DOHH2 (cell line): ENCODE measurements around the gene SLC44A2.

Source experiments
- H3F3A ChIP-seq: fragments of 200-600 bp; sonication (generic), shearing (Covaris generic); 2 replicates; pipeline ENCODE4 v1.6.0; 2016; ENCODE audit warnings: antibody characterized with exemption, mild to moderate bottlenecking; ENCODE audit not compliant: control insufficient read depth, insufficient read depth
- H3K27ac ChIP-seq: fragments of 200-600 bp; sonication (generic); 2 replicates; pipeline ENCODE4 v1.5.1; 2014; ENCODE audit warnings: low read depth, mild to moderate bottlenecking, low read length, moderate library complexity
- H3K27me3 ChIP-seq: fragments of 200-600 bp; sonication (generic); 2 replicates; pipeline ENCODE4 v1.6.1; 2014; ENCODE audit warnings: mild to moderate bottlenecking, low read length, mixed read lengths; ENCODE audit not compliant: control insufficient read depth
- H3K36me3 ChIP-seq: fragments of 200-600 bp; sonication (generic); 2 replicates; pipeline ENCODE4 v1.6.1; 2014; ENCODE audit warnings: mild to moderate bottlenecking, low read length, moderate library complexity, mixed read lengths; ENCODE audit not compliant: control insufficient read depth
- H3K4me1 ChIP-seq: fragments of 200-600 bp; sonication (generic); 2 replicates; pipeline ENCODE4 v1.6.1; 2014; ENCODE audit warnings: mild to moderate bottlenecking, low read length, mixed read lengths; ENCODE audit not compliant: control insufficient read depth
- H3K4me2 ChIP-seq: fragments of 200-600 bp; sonication (generic); 2 replicates; pipeline ENCODE4 v1.6.0; 2014; ENCODE audit warnings: mild to moderate bottlenecking, low read length, moderate library complexity
- H3K4me3 ChIP-seq: fragments of 200-600 bp; sonication (generic); 2 replicates; pipeline ENCODE4 v1.5.1; 2014; ENCODE audit warnings: mild to moderate bottlenecking, low read length, mixed read lengths
- H3K79me2 ChIP-seq: fragments of 200-600 bp; sonication (generic); 2 replicates; pipeline ENCODE4 v1.6.1; 2014; ENCODE audit warnings: mild to moderate bottlenecking, low read length, mixed read lengths; ENCODE audit not compliant: control insufficient read depth
- H3K9me2 ChIP-seq: fragments of 200-600 bp; sonication (generic); replicated peaks from 2 replicates; pipeline ENCODE4 v1.6.1; 2014; ENCODE audit warnings: mild to moderate bottlenecking, low read length, mixed read lengths; ENCODE audit not compliant: control insufficient read depth
- H3K9me3 ChIP-seq: fragments of 200-600 bp; sonication (generic); 2 replicates; pipeline ENCODE4 v1.6.1; 2014; ENCODE audit warnings: antibody characterized with exemption, low read length, mixed read lengths; ENCODE audit not compliant: control insufficient read depth, insufficient read depth
- H4K20me1 ChIP-seq: fragments of 200-600 bp; sonication (generic); 2 replicates; pipeline ENCODE4 v1.6.0; 2014; ENCODE audit warnings: low read depth, mild to moderate bottlenecking, antibody characterized with exemption, low read length, moderate library complexity; ENCODE audit not compliant: control insufficient read depth, insufficient read depth
- EZH2phosphoT487 ChIP-seq: fragments of 200-600 bp; sonication (generic); IDR thresholded peaks from 2 replicates; pipeline ENCODE4 v1.6.1; 2017; ENCODE audit warnings: borderline replicate concordance, mild to moderate bottlenecking, antibody characterized with exemption, low read length, moderate library complexity, mixed read lengths
- TF ChIP-seq, protein P1 (sequence below): fragments of 200-600 bp; sonication (generic); IDR thresholded peaks from one replicate; pipeline ENCODE4 v1.5.1; 2014; ENCODE audit warnings: antibody characterized with exemption, mild to moderate bottlenecking, low read depth, low read length; ENCODE audit not compliant: poor library complexity, severe bottlenecking

Gene SLC44A2

DNA sequence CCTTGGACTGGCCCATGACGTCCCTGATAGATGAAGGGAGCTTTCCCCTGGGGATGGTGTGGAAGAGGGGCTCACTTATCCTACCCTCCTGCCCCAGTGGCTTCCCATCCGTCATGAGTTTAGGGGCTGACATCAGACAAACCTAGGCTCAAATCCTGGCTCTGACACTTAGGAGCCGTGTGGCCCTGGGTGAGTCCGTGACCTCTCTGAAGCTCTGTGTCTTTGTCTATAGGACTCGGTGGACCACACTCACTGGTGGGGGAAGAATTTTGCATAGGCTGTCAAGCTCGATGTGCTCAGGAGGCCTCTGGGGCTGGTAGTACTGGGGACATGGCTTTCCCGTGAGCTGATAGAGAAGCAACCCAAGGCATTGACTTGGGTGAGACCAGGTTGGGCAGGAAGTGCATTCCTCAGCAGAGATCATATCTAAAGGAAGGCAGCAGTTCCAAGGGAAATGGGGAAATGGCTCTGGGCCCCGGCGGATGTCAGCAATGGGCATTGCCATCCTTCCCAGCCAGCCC, 20.8 kb upstream of the SLC44A2 start:
- peaks cover 61% of the 10 kb centered on the region for H3K79me2 ChIP-seq
- peaks cover 12% of the 10 kb centered on the region for H3F3A ChIP-seq
- peaks cover 11% of the 10 kb centered on the region for H3K27me3 ChIP-seq
- H3K9me3 ChIP-seq: no peaks in the 10 kb centered on the region
- no peak for TF ChIP-seq EZH2phosphoT487
- TF ChIP-seq, protein P1, sequence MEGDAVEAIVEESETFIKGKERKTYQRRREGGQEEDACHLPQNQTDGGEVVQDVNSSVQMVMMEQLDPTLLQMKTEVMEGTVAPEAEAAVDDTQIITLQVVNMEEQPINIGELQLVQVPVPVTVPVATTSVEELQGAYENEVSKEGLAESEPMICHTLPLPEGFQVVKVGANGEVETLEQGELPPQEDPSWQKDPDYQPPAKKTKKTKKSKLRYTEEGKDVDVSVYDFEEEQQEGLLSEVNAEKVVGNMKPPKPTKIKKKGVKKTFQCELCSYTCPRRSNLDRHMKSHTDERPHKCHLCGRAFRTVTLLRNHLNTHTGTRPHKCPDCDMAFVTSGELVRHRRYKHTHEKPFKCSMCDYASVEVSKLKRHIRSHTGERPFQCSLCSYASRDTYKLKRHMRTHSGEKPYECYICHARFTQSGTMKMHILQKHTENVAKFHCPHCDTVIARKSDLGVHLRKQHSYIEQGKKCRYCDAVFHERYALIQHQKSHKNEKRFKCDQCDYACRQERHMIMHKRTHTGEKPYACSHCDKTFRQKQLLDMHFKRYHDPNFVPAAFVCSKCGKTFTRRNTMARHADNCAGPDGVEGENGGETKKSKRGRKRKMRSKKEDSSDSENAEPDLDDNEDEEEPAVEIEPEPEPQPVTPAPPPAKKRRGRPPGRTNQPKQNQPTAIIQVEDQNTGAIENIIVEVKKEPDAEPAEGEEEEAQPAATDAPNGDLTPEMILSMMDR: no peak
- peaks cover 24% of the 10 kb centered on the region for H3K4me1 ChIP-seq
- H3K27ac ChIP-seq: peak overlapping the region; percentile 94
- H4K20me1 ChIP-seq: no peaks in the 10 kb centered on the region
- peak overlapping the region; percentile 93 for H3K4me3 ChIP-seq
- H3K4me2 ChIP-seq: peak overlapping the region; percentile 89
- peaks cover 12% of the 10 kb centered on the region; the same call in 1 of the 2 replicates for H3K36me3 ChIP-seq
- H3K9me2 ChIP-seq: no peaks in the 10 kb centered on the region

GRCh38 chr19:10611907-10612306, 13.4 kb upstream of the SLC44A2 start:
- Histone ChIP-seq H3K36me3 (peaks cover 3% of the 10 kb centered on the region; the same call in 1 of the 2 replicates), H3K27ac (no peak overlapping the region), H3K9me3 (no peaks in the 10 kb centered on the region), H3K79me2 (peaks cover 61% of the 10 kb centered on the region), H3K4me2 (no peak overlapping the region), H3K27me3 (no peaks in the 10 kb centered on the region), H3F3A (no peaks in the 10 kb centered on the region), H3K9me2 (no peaks in the 10 kb centered on the region), H3K4me1 (peaks cover 12% of the 10 kb centered on the region), H4K20me1 (no peaks in the 10 kb centered on the region), H3K4me3 (no peak overlapping the region)
- TF ChIP-seq, protein P1: no peak
- no peak for TF ChIP-seq EZH2phosphoT487

DNA sequence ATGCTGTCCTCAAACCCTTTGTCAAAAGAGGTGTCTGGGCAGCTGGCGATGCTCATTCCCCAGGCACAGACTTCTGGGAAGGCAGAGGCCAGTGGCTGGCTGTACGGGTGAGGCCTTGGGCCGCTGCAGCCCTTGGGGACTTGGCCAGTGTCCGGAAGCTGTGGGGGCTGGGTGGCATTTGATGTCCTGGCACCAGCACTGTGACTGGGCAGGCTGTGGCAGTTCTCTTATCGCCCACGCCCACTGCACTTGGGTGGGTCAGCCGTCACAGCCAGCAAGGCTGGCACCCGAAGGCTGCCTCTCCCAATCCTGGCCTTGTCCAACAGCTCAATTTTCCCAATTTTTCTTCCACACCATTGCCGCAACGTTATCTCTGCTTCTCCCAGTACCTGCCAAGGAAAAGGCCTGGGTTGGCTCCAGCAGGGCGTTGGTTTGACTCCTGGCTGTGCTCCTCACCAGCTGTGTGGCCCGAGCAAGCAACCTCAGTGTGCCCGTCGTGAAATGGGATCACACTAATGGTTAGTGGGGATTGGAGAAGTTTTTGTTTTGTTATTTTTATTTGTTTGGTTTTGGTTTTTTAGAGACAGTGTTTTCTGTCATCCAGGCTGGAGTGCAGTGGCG, 12.7 kb upstream of the SLC44A2 start:
- no peak overlapping the region for H3K27ac ChIP-seq
- no peak overlapping the region for H3K4me3 ChIP-seq
- no peaks in the 10 kb centered on the region; the same call in 1 of the 2 replicates for H4K20me1 ChIP-seq
- no peaks in the 10 kb centered on the region for H3K27me3 ChIP-seq
- H3F3A ChIP-seq: no peaks in the 10 kb centered on the region
- TF ChIP-seq EZH2phosphoT487: no peak
- TF ChIP-seq, protein P1: no peak
- peaks cover 62% of the 10 kb centered on the region for H3K79me2 ChIP-seq
- H3K9me3 ChIP-seq: no peaks in the 10 kb centered on the region
- H3K9me2 ChIP-seq: no peaks in the 10 kb centered on the region
- H3K4me2 ChIP-seq: no peak overlapping the region
- peaks cover 12% of the 10 kb centered on the region for H3K4me1 ChIP-seq
- peaks cover 3% of the 10 kb centered on the region; the same call in 1 of the 2 replicates for H3K36me3 ChIP-seq
